PC-9 (cell line): ENCODE measurements around the gene CLASP1. TPM values are rescaled to one million over a fixed set of nuclear protein-coding genes. Genes with fewer than 3 reads are reported as not detected.

ENCODE experiments used
- BruUV-seq: library from RNA; stranded (reverse); fragments of 400-500 nt; replicated peaks from 2 replicates; lab custom pipeline; 2021; lab: Mats Ljungman, UMichigan
- CTCF ChIA-PET: fragments of 300-600 bp; sonication (Branson Sonifier 250); formaldehyde crosslinking; loops from one replicate; lab custom pipeline; 2022; ENCODE audit warnings: antibody characterized with exemption; lab: Charles Lee
- POLR2A ChIA-PET: fragments of 300-600 bp; sonication (Branson Sonifier 250); formaldehyde crosslinking; loops from one replicate; lab custom pipeline; 2022; ENCODE audit warnings: antibody characterized with exemption; ENCODE audit not compliant: unreplicated experiment; lab: Charles Lee
- DNase-seq, 2 experiments: peaks; one replicate each; pipeline versions ENCODE4 v3.0.0 to v3.0.0-alpha.2; 2015 to 2022; ENCODE audit warnings: mixed read lengths in 1 of 2
- H2AFZ ChIP-seq: fragments of 200-600 bp; sonication (generic); 2 replicates; pipeline ENCODE4 v1.8.1; 2017; ENCODE audit warnings: antibody characterized with exemption
- H3F3A ChIP-seq: fragments of 200-600 bp; sonication (generic); 2 replicates; pipeline ENCODE4 v1.8.1; 2017; ENCODE audit warnings: antibody characterized with exemption, mild to moderate bottlenecking, low read depth; ENCODE audit not compliant: insufficient read depth
- H3K27ac ChIP-seq: fragments of 200-600 bp; sonication (generic); 2 replicates; pipeline ENCODE4 v1.6.1; 2016; ENCODE audit warnings: mixed run types
- H3K27me3 ChIP-seq: fragments of 200-600 bp; sonication (generic); 2 replicates; pipeline ENCODE4 v1.6.1; 2016; ENCODE audit warnings: low read depth, mixed run types; ENCODE audit not compliant: insufficient read depth
- H3K36me3 ChIP-seq: fragments of 200-600 bp; sonication (generic); 2 replicates; pipeline ENCODE4 v1.6.1; 2016; ENCODE audit warnings: low read depth, mixed run types
- H3K4me1 ChIP-seq: fragments of 200-600 bp; sonication (generic); replicated peaks from 2 replicates; pipeline ENCODE4 v1.6.1; 2016; ENCODE audit warnings: mixed run types; ENCODE audit not compliant: insufficient read depth
- H3K4me2 ChIP-seq: fragments of 200-600 bp; sonication (generic); 2 replicates; pipeline ENCODE4 v1.6.1; 2017; ENCODE audit warnings: mixed run types
- H3K4me3 ChIP-seq: fragments of 200-600 bp; sonication (generic); 2 replicates; pipeline ENCODE4 v1.6.1; 2016; ENCODE audit warnings: mixed run types
- H3K79me2 ChIP-seq: fragments of 200-600 bp; sonication (generic); 2 replicates; pipeline ENCODE4 v1.6.1; 2017; ENCODE audit warnings: low read depth, mixed run types
- H3K9me2 ChIP-seq: fragments of 200-600 bp; sonication (generic); 2 replicates; pipeline ENCODE4 v1.8.1; 2017; ENCODE audit warnings: mild to moderate bottlenecking; ENCODE audit not compliant: insufficient read depth
- H3K9me3 ChIP-seq: fragments of 200-600 bp; sonication (generic); 2 replicates; pipeline ENCODE4 v1.8.1; 2016; ENCODE audit warnings: low read depth; ENCODE audit not compliant: insufficient read depth
- H4K20me1 ChIP-seq: fragments of 200-600 bp; sonication (generic); 2 replicates; pipeline ENCODE4 v1.8.1; 2017; ENCODE audit not compliant: insufficient read depth
- CTCF ChIP-seq: fragments of 200-600 bp; sonication (generic); conservative IDR thresholded peaks from 2 replicates; pipeline ENCODE4 v1.6.1; 2017; ENCODE audit warnings: mixed run types, antibody characterized with exemption, mild to moderate bottlenecking, moderate library complexity
- EZH2 ChIP-seq: fragments of 200-600 bp; sonication (generic); IDR thresholded peaks from 2 replicates; pipeline ENCODE4 v1.8.0; 2017; ENCODE audit warnings: antibody characterized with exemption, low read depth
- intact Hi-C: fragments of 100-400 bp; cut with micrococcal nuclease; formaldehyde crosslinking; loops from one replicate; pipeline ENCODE4 v1.10.0; 2022; ENCODE audit not compliant: unreplicated experiment
- total RNA-seq: library from RNA; stranded (reverse); gene quantifications from 2 replicates; pipeline ENCODE4 v1.2.3, GENCODE V29; 2021

The CLASP1 gene
- total RNA-seq, 1 experiment from 2014 or later = 61.8 TPM

- ChIA-PET CTCF (no interaction called here), POLR2A (no interaction called here)
- H3K9me2 ChIP-seq = no peaks in the 10 kb centered on the region
- no peaks in the 10 kb centered on the region for H4K20me1 ChIP-seq
- H3K36me3 ChIP-seq = peaks cover 26% of the 10 kb centered on the region; the same call in 1 of the 2 replicates
- peaks cover 4% of the 10 kb centered on the region; the same call in 1 of the 2 replicates for H3F3A ChIP-seq
- TF ChIP-seq CTCF = no peak
- TF ChIP-seq EZH2 = no peak
- H3K9me3 ChIP-seq = no peaks in the 10 kb centered on the region
- no peak overlapping the region for H3K27ac ChIP-seq
- peaks cover 30% of the 10 kb centered on the region for H3K79me2 ChIP-seq
- no peaks in the 10 kb centered on the region for H3K27me3 ChIP-seq
- no peak overlapping the region for H2AFZ ChIP-seq
- H3K4me1 ChIP-seq = peaks cover 13% of the 10 kb centered on the region
- intact Hi-C loops = no loop called here
- H3K4me2 ChIP-seq = no peak overlapping the region
- BruUV-seq = no TSS peak
- no peak for DNase-seq
- no peak overlapping the region for H3K4me3 ChIP-seq
These were observed 124.4 kb downstream of the CLASP1 start for GRCh38 chr2:121524685-121525425.

GRCh38 chr2:121521359-121521758 is 127.9 kb downstream of the CLASP1 start:
- no peaks in the 10 kb centered on the region for H3K27me3 ChIP-seq
- H3K79me2 ChIP-seq = no peaks in the 10 kb centered on the region
- peaks cover 6% of the 10 kb centered on the region; the same call in 1 of the 2 replicates for H4K20me1 ChIP-seq
- no peaks in the 10 kb centered on the region for H3F3A ChIP-seq
- no peak for TF ChIP-seq EZH2
- no peak for TF ChIP-seq CTCF
- H3K4me2 ChIP-seq = no peak overlapping the region
- POLR2A ChIA-PET = no interaction called here
- no peak overlapping the region for H3K27ac ChIP-seq
- no peaks in the 10 kb centered on the region for H3K9me3 ChIP-seq
- H2AFZ ChIP-seq = no peak overlapping the region
- no peaks in the 10 kb centered on the region for H3K9me2 ChIP-seq
- intact Hi-C loops = no loop called here
- no peak for DNase-seq
- CTCF ChIA-PET = no interaction called here
- H3K36me3 ChIP-seq = peaks cover 24% of the 10 kb centered on the region; the same call in 1 of the 2 replicates
- no peak overlapping the region for H3K4me3 ChIP-seq
- BruUV-seq = no TSS peak
- H3K4me1 ChIP-seq = no peaks in the 10 kb centered on the region

GRCh38 chr2:121520641-121520994 is 128.6 kb downstream of the CLASP1 start:
- Histone ChIP-seq H3F3A (no peaks in the 10 kb centered on the region), H3K9me3 (no peaks in the 10 kb centered on the region), H3K36me3 (peaks cover 29% of the 10 kb centered on the region; the same call in 1 of the 2 replicates), H3K27ac (no peak overlapping the region), H2AFZ (no peak overlapping the region), H3K9me2 (no peaks in the 10 kb centered on the region), H3K27me3 (no peaks in the 10 kb centered on the region), H4K20me1 (peaks cover 6% of the 10 kb centered on the region; the same call in 1 of the 2 replicates), H3K79me2 (no peaks in the 10 kb centered on the region), H3K4me1 (no peaks in the 10 kb centered on the region), H3K4me2 (no peak overlapping the region), H3K4me3 (no peak overlapping the region)
- BruUV-seq = no TSS peak
- POLR2A ChIA-PET = no interaction called here
- intact Hi-C loops = no loop called here
- no peak for TF ChIP-seq EZH2
- no peak for TF ChIP-seq CTCF
- DNase-seq = no peak
- CTCF ChIA-PET = no interaction called here
